Measurements from ENCODE around the gene MXRA8. TPM values are rescaled to one million over a fixed set of nuclear protein-coding genes. Genes with fewer than 3 reads are reported as not detected.
A peak's percentile ranks its signal among the peaks of the same experiment; 100 is the strongest.
"Not testable (repeated sequence)": the region's sequence is repeated elsewhere in the genome, so short reads cannot be mapped to it uniquely, and the experiment has no call there.

Gene MXRA8
- polyA plus RNA-seq, 1 donor: 73.1 TPM

- no peak for DNase-seq
Observed at GRCh38 chr1:1318777-1319645, 39.3 kb downstream of the MXRA8 start.

- DNase-seq: peak; percentile 66
Observed at GRCh38 chr1:1318131-1318652, 40.2 kb downstream of the MXRA8 start.

GRCh38 chr1:1317420-1317819 is 40.9 kb downstream of the MXRA8 start:
- DNase-seq: no peak

- DNase-seq: not testable (repeated sequence)
Observed at GRCh38 chr1:1316199-1316598, 42.2 kb downstream of the MXRA8 start.

DNA sequence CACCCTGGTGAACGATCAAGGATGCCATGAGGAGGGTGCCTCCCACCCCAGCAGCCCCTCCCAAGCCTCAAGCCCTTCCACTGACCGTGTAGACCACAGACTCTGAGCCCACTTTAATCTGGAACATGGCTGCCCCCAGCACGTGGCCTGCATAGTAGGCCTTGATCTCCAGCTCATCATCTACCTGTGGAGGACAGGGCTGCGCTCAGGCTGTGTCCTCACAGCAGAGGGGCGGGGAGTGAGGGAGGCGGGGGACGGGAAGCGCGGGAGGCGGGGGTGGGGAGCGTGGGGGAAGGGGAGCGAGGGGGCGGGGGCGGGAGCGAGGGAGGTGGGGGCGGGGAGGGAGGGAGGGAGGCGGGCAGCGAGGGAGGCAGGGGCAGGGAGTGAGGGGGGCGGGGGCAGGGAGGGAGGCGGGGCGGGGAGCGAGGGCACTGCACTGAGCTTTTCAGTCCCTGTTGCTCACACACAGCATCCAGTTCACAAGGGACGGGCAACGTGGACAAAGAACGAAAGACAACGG is 42.9 kb downstream of the MXRA8 start:
- DNase-seq: no peak

DNA sequence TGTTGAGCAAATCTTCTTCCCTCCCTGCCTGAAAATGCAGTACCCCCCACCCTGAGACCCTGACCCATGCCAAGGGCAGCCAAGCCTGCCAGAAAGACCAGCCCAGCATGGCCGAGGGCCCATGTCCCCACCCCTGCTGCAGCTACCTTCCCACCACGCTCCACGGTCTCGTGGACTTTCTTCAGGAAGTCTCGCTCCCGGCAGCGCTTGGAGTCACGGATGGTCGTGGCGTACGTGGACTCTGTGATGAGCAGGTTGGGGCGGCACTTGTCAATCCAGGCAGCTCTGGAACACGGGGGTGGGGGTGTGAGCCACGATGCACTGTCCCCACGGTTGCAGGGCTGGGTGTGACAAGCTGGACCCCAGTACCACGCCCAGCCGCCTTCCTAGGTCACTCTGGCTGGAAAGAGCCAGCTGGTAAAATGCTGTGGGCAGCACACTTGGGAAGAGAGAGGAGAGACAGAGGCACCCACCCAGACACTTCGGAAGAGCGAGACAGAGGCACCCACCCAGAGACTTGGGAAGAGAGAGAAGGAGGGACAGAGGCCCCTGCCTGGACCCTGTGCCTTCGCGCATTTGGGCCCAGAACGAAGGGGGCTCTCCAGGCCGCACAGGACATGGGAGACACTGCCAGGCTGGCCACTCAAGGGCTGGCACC is 43.5 kb downstream of the MXRA8 start:
- no peak for DNase-seq

DNA sequence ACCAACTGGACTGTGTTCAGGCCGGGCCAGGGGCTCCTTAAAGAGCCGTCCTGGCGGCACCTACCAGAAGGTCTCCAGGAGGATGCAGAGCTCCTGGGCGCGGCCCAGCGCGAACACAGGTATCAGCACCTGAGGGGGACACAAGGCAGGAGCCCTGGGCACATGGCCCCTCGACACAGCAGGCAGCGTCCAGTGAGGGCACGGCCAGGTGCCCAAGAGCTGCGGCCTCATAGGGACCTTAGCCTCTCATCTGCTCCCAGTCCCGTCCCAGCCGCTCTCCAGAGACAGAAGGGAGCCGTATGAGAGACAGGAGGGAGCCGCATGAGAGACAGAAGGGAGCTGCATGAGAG is 44.1 kb downstream of the MXRA8 start:
- no peak for DNase-seq

- DNase-seq: no peak
Observed at GRCh38 chr1:1313500-1314236, 44.7 kb downstream of the MXRA8 start.

GRCh38 chr1:1312450-1313314 is 45.7 kb downstream of the MXRA8 start:
- no peak for DNase-seq

- no peak for DNase-seq
Observed at GRCh38 chr1:1311107-1312104, 46.9 kb downstream of the MXRA8 start.

DNA sequence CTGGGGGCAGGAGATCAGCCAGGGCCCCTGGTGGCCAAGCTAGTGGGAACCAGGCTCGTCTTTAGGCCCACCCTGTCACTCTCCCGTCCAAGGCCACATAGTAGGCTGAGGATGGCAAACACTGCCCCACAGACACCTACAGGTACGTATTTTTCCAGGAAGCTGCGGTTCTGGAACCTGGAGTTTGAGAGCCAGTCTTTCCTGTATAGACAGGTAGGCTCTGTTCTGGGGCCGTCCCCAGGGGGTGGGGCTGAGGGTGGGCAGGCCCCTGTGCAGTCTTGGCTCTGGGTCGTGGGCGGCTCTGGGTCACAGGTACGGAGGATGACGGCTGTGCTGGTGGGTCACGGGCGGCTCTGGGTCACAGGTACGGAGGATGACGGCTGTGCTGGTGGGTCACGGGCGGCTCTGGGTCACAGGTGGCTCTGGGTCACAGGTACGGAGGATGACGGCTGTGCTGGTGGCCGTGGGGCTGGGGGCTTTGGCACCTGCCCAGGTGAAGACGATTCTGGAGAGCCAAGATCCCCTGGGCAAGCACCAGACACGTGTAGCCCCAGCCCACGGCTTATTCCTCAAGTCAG is 47.8 kb downstream of the MXRA8 start:
- no peak for DNase-seq

GRCh38 chr1:1310109-1310385 is 48.3 kb downstream of the MXRA8 start:
- DNase-seq: no peak

- DNase-seq: no peak
Observed at GRCh38 chr1:1309251-1310108, 48.9 kb downstream of the MXRA8 start.

DNA sequence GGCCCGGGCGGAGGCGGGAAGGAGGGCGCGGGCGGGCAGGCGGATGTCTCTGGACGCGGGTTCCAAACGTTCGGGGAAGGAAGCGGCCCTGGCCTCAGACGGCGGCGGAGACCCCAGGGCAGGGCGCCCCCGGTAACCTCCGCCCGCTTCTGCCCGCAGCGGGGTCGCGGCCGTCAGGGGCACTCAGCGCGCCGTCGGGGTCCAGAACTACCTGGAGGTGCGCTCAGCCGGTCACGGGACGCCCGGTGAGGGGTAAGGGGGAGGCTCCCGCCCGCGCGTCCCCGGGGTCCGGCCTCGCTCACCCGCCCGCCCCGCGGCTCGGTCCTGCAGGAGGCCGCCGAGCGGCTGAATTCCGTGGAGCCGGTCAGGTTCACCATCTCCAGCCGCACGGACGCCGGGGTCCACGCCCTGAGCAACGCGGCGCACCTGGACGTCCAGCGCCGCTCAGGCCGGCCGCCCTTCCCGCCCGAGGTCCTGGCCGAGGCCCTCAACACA is 49.6 kb downstream of the MXRA8 start:
- no peak for DNase-seq

DNA sequence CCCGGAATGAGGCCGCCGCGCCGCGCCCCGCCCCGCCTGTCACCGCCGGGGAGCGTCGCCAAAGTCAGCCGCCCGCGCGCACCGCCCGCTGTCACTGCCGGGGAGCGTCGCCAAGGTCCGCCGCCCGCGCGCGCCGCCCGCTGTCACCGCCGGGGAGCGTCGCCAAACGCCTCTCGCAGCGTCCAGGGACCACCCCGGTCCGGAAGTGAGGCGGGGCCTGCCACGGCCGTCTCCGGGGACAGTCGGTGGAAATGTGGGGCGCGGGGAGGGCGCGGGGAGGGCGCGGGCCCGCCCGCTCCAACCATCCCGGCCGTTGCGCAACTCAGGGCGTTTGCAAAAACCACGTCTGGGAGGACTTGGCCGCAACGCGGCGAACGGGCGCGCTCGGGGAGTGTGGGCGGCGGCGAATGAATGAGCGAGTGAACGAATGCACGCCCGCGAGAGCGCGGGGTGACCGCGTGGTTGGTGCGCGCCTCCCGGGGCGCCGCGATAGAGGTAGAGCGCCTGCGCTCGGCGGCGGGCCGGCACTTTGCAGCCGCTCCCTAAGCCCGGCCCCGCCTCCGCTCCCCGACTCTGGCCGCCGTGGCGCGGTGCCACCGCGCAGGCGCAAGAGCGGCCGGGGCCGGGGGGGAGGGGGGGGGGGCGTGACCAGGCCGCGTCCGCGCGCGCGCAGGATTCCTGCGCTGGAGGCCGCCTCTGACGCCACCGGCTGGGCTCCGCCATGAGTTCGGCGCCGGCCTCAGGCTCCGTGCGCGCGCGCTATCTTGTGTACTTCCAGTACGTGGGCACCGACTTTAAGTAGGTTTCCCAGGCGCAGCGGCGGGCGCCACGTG is 50.2 kb downstream of the MXRA8 start, which contains the start of the genes ACAP3 and PUSL1:
TSS of gene ACAP3 (minus strand) at position 8 of the 833 bp plus-strand sequence. CDS start 115 bp downstream, outside the sequence.
TSS of gene PUSL1 (plus strand) at position 675 of the 833 bp plus-strand sequence. CDS start at position 722, 47 bp downstream.
- peak; percentile 93 for DNase-seq

- DNase-seq: no peak
Observed at GRCh38 chr1:1307261-1307922, 51.0 kb downstream of the MXRA8 start.

DNA sequence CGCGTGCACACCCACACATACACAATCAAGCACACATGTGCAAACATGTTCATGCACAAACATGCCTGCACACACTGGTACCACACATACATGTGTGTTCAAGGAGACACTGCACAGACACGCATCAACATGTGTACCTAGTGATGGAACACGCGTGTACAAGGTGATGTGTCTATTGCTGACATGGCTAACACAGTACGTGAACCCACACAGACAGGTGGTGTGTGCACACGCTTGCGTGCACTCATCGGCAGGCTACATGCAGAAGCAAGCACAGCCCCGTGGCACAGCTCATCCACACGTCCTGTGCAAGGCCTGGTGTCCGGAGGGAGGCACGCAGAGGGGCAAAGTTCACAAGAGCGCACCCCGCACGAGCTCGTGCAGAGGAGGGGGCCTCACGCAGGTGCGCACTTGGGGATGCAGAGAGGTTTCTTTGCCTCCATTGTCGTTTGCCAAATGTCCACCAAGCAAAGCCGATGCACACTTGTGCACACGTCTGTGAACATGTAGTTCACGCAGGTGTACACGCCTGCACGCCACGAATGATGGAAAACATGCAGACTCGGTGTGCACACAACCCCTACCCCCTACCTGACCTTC is 51.6 kb downstream of the MXRA8 start:
- DNase-seq: no peak
